Skeletal muscle tissue (tissue), 1 donor: ENCODE results near the gene NUTM2G. TPM values are rescaled to one million over a fixed set of nuclear protein-coding genes. Genes with fewer than 3 reads are reported as not detected.

Experiments
- total RNA-seq: library from RNA; depleted of rRNA; stranded (reverse); fragments of >200 nt; gene quantifications from one replicate; pipeline ENCODE4 v1.2.3, GENCODE V29; 2014

NUTM2G gene
- total RNA-seq, 1 donor from 2014 or later: not detected

Other genes starting within 250 kb of the NUTM2G start
- gene ZNF510, start 150.8 kb upstream of the NUTM2G start, total RNA-seq: 12.0 TPM
- gene ZNF782, start 74.3 kb upstream of the NUTM2G start, total RNA-seq: 5.2 TPM
- 1.6 TPM for gene CTSV, start 110.3 kb downstream of the NUTM2G start, total RNA-seq